ENCODE results near the gene TFPT. TPM values are rescaled to one million over a fixed set of nuclear protein-coding genes. Genes with fewer than 3 reads are reported as not detected.

The TFPT gene
- total RNA-seq, 2 experiments from 2014 or later, result 50.9 to 51.4 TPM

DNA sequence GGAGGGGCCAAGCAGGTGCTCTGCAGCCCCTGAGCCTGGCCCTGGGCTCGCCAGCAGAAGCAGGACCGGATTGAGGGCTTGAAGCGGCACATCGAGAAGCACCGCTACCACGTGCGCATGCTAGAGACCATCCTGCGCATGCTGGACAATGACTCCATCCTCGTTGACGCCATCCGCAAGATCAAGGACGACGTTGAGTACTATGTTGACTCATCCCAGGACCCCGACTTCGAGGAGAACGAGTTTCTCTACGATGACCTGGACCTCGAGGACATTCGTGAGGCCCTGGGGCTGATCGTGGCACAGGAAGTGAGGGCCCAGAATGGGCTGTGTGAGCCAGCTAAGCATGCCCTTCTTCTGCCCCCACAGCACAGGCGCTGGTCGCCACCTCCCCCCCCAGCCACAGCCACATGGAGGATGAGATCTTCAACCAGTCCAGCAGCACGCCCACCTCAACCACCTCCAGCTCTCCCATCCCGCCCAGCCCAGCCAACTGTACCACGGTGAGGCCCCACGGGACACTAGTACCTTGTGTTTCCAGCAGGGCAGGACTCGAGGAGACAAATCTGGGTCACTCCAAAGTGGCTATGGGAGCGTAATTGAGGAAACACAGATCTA, 30.2 kb upstream of the TFPT start:
- ChIA-PET CTCF (no interaction called here), POLR2A (interaction anchor here (1.5 kb wide), 1 partner anchor 14 kb away, joined by 3 read pairs; the partner anchor contains the start of gene LENG1)
- DNase-seq (no peak), ATAC-seq (no peak)
- no peak overlapping the region for H3K4me3 Mint-ChIP-seq
- H3K9me3 Mint-ChIP-seq (ENCODE audit: insufficient read depth), result no peaks in the 10 kb centered on the region
- H3K4me1 Mint-ChIP-seq (ENCODE audit: low read depth), result peaks cover 4% of the 10 kb centered on the region
- no peak overlapping the region for H3K27ac Mint-ChIP-seq
- peaks cover 73% of the 10 kb centered on the region for H3K36me3 Mint-ChIP-seq (ENCODE audit: low read depth)
- H3K27me3 Mint-ChIP-seq (ENCODE audit: low read depth), result no peaks in the 10 kb centered on the region

DNA sequence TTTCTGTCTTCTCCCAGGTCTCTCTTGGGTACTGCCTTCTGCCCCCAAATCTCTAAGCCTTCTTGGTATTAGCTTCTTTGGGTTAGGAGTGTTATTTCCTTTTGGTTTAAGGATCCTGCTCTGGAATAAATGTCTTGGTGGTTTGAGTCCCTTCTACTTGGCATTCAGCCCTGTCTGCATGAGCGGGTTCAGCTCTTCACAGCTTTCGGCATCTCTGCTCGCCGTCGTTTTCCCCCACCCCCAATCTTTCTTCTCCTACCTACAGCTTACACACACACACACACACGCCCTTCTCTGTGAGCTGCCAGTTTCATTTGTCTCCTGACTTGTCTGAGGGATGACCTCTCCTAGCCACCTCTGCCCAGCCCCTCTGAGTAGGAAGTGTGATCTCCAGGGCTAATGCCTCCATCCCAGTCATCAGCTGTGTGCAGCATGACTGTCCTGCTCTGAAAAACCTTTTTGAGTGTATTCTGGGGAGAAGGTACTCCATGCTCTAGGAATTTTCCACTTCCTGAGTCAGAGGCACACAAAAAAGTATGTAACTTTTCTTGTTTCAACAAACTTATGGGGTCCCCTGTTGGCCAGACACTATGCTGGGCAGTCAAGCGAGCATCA, 26.8 kb upstream of the TFPT start:
- ATAC-seq (no peak), DNase-seq (no peak)
- Mint-ChIP-seq H3K9me3 (ENCODE audit: insufficient read depth) (no peaks in the 10 kb centered on the region), H3K4me1 (ENCODE audit: low read depth) (peaks cover 26% of the 10 kb centered on the region), H3K27me3 (ENCODE audit: low read depth) (no peaks in the 10 kb centered on the region), H3K36me3 (ENCODE audit: low read depth) (peaks cover 64% of the 10 kb centered on the region), H3K27ac (no peak overlapping the region), H3K4me3 (no peak overlapping the region)
- POLR2A ChIA-PET, result interaction anchor here (1.5 kb wide), 1 partner anchor 17 kb away, joined by 7 read pairs; the partner anchor contains the start of gene LENG1
- CTCF ChIA-PET, result no interaction called here

DNA sequence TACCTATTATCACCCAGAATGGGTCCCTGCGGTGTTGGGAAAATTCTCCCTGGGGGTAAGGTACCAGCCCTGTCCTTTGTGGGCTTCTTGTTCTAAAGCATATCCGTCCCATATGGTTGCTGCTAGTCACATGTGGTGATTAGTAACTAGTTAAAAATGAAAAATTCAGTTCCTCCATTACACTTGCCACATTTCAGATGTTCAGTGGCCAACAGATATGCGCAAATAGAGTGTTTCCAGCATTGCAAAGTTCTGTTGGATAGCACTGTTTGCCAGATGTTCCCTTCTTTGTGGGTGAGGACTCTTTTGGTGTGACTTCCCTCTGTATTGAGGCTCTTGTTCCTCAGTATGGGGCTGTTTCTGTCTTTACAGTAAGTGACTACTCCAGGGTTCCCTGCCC, 25.9 kb upstream of the TFPT start:
- Mint-ChIP-seq H3K4me3 (no peak overlapping the region), H3K36me3 (ENCODE audit: low read depth) (peaks cover 56% of the 10 kb centered on the region), H3K27me3 (ENCODE audit: low read depth) (no peaks in the 10 kb centered on the region), H3K27ac (no peak overlapping the region), H3K9me3 (ENCODE audit: insufficient read depth) (no peaks in the 10 kb centered on the region), H3K4me1 (ENCODE audit: low read depth) (peaks cover 31% of the 10 kb centered on the region)
- CTCF ChIA-PET, result interaction anchor here (1.2 kb wide), 1 partner anchor 19 kb away, joined by 3 read pairs; the partner anchor contains the start of gene LENG1
- POLR2A ChIA-PET, result interaction anchor here (1.5 kb wide), 1 partner anchor 18 kb away, joined by 7 read pairs; the partner anchor contains the start of gene LENG1
- ATAC-seq, result no peak
- no peak for DNase-seq

DNA sequence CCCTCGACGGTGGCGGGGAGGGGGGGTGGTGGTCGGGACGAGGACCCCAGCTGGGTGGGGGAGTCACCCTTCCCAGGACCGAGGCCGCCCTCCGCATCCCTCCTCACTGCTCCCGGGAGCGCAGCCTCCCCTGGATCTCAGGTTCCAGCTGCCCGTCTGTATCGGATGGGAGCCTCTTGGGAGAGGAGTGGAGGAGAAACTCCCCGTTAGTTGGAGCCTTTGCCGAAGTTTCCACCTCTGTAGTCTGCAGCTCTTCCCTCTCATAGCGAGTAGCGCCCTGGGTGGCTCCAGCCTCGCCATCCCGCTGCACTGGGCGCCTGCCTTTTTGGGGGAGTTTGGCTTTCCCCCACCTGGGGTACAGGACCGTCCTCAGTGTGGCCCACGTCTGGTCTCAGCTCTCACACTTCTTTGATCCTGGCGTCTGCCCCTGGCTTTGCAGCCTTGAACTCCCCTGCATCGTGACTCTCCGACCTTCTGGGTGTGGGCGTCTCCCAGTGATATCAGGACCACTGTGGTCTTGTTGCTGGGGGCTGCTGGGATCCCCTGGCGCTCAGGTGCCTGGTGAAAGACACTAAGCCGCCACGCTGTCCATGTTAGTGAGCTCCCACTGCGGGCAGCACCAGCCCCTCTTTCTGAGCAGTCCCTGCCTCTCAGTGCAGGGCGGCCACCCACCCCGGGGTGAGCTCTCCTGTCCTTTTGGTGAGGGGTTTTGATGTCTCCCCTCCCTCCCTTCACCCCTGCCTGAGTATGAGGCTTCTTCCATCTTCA, 23.2 kb upstream of the TFPT start:
- H3K4me3 Mint-ChIP-seq, result peak overlapping the region; percentile 84
- peak overlapping the region; percentile 87 for H3K27ac Mint-ChIP-seq
- H3K9me3 Mint-ChIP-seq (ENCODE audit: insufficient read depth), result no peaks in the 10 kb centered on the region
- POLR2A ChIA-PET, result interaction anchor here (0.6 to 2.5 kb wide), 6 partner anchors 19 to 1439 kb away, joined by 3 to 20 read pairs (median 4); partner anchors contain the start of genes LENG1, PRPF31 and TFPT
- H3K27me3 Mint-ChIP-seq (ENCODE audit: low read depth), result no peaks in the 10 kb centered on the region
- peaks cover 39% of the 10 kb centered on the region for H3K36me3 Mint-ChIP-seq (ENCODE audit: low read depth)
- DNase-seq, result no peak
- ATAC-seq, result no peak
- CTCF ChIA-PET, result interaction anchor here (1.2 kb wide), 1 partner anchor 20 kb away, joined by 4 read pairs; the partner anchor contains the start of gene LENG1
- H3K4me1 Mint-ChIP-seq (ENCODE audit: low read depth), result peaks cover 45% of the 10 kb centered on the region

DNA sequence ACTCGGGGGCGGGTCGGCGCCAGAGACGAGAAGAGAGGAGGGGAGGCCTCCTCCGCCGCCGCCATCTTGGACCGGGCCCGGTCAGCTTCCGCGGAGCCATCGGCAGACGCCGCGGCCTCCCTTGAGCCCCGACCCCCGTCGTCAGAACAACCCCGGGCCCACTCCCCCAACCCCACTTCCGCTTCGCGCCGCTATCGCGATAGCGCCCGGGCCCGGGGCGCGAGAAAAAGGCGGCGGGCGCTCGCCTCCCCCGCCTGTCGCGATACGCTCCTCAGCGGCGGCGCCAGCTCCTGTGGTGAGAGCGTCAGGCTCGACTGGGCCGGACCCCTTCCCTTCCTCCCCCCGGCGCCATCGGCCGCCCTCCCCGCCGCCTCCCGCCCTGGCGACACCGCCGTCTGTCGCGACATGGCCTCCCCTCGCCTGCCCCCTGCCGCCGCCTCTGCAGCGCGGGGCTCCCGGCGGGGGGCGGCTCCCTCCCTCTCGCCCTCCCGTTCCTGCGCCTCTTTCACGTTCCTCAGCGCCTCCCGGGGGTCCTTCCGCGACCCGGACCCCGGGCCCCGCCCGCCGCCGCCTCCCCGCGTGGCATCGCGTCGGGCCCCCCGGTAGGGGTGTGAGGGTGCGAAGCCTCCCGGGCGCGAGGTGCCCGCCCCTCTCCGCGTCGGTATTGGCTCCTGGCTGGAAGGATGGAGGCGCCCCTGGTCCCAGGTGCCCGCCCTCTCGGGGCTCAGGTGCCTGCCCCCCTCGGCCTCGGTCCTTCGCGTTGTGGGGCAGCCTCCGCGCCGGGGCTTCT, 22.4 kb upstream of the TFPT start, which contains the start of gene CNOT3:
Gene CNOT3 (plus strand): TSS at position 64 of the 790 bp plus-strand sequence. CDS start 5,217 bp downstream, outside the sequence.
- CTCF ChIA-PET, result interaction anchor here (1.0 to 2.2 kb wide), 11 partner anchors 17 to 1516 kb away, joined by 3 to 7 read pairs (median 4); partner anchors contain the start of genes LENG1 and MBOAT7
- peaks cover 32% of the 10 kb centered on the region for H3K36me3 Mint-ChIP-seq (ENCODE audit: low read depth)
- H3K27me3 Mint-ChIP-seq (ENCODE audit: low read depth), result no peaks in the 10 kb centered on the region
- H3K9me3 Mint-ChIP-seq (ENCODE audit: insufficient read depth), result no peaks in the 10 kb centered on the region
- POLR2A ChIA-PET, result interaction anchor here (0.5 to 2.5 kb wide), 10 partner anchors 10 to 1516 kb away, joined by 3 to 20 read pairs (median 4); partner anchors contain the start of genes LENG1, MYADM, PRPF31 and TFPT
- peak; percentile 44 for DNase-seq
- peaks cover 45% of the 10 kb centered on the region for H3K4me1 Mint-ChIP-seq (ENCODE audit: low read depth)
- H3K4me3 Mint-ChIP-seq, result peak within 1 kb of the TSS; percentile 84
- ATAC-seq, result no peak
- peak within 1 kb of the TSS; percentile 92 for H3K27ac Mint-ChIP-seq

DNA sequence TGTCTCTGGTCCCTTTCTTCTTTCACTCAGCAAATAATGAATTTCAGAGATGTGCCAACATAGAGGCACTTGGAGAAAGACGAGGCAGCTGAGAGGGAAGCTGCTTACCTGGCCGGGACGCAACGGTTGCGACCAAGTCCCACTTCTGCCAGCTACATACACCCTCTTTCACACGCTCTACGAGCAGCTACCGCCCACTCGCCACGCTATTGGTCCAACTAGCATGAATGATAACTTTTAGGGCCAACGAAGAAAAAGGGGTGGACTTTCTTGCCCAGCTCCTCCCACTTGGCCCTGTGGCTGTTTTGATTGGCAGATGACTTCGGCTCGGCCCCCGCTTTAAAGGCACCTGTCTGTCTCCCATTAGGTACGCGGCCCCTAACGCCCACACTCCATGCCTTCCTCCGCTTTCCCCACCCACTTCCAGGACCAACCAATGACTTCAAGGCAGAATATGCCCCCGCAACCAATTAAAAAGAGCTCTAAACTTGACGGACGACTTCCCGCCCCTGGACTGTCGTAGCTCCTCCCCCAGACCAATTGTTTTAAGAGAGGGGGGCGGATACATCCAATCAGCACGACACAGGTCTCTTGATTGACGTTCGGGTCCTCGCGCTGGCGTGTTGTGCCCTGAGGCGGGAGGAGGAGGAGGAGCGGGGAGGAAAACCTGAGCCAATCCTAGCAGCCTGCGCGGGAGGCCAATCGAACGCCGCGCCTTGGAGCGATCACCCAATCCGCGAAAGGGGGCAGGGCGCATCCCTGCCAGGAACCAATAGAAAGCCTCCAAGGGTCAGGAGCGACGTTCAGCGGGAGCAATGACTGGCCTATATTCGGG, 21.6 kb upstream of the TFPT start:
- DNase-seq (peak; percentile 100), ATAC-seq (peak; percentile 88)
- Mint-ChIP-seq H3K27me3 (ENCODE audit: low read depth) (no peaks in the 10 kb centered on the region), H3K9me3 (ENCODE audit: insufficient read depth) (no peaks in the 10 kb centered on the region), H3K4me1 (ENCODE audit: low read depth) (peaks cover 45% of the 10 kb centered on the region), H3K36me3 (ENCODE audit: low read depth) (peaks cover 24% of the 10 kb centered on the region), H3K27ac (peak overlapping the region; percentile 92), H3K4me3 (peak overlapping the region; percentile 84)
- CTCF ChIA-PET, result interaction anchor here (1.0 to 2.2 kb wide), 13 partner anchors 14 to 1517 kb away, joined by 3 to 7 read pairs (median 3); partner anchors contain the start of genes LENG1, MBOAT7, PRPF31 and TFPT
- POLR2A ChIA-PET, result interaction anchor here (0.5 to 2.3 kb wide), 13 partner anchors 11 to 1517 kb away, joined by 3 to 20 read pairs (median 3); partner anchors contain the start of genes LENG1, MYADM, PRPF31 and TFPT

DNA sequence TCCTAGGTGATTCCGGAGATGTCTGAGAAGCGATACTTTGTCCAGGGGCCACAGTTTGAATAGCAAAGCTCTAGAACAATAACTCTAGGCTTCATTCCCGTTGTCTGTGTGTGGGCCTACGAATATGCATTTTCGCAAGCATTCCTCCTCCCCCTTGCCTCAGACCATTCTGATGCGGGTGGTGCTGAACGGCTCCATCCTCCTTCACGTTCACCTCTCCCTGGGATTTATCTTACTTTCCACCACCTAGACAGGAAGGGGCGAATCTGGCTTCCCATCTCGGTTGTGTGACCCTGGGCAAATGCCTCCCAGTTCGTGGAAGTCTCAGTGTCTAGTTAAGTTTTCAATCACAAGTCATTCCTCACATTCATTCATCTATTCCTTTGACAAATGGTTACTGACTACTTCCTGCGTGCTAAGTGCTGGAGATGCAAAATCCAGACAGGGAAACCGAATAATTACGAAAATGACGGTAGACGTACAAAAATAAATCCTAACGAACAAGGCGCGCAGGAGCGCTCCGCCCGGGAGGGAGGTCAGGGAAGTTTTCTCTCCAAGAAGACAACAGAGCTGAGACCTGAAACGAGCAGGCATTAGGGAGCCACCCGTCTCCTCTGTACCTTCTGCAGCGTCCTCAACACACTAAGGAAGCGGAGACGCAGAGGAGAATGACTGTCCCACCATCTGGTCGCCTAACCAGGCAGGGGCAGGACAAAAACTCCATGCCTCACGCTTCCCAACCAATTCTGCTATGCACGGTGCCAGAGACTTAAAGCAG, 20.8 kb upstream of the TFPT start:
- H3K27ac Mint-ChIP-seq, result peak overlapping the region; percentile 92
- H3K36me3 Mint-ChIP-seq (ENCODE audit: low read depth), result peaks cover 25% of the 10 kb centered on the region
- POLR2A ChIA-PET, result interaction anchor here (0.8 to 2.3 kb wide), 9 partner anchors 12 to 65 kb away, joined by 3 to 20 read pairs (median 4); partner anchors contain the start of genes LENG1, PRPF31 and TFPT
- no peak for ATAC-seq
- peak overlapping the region; percentile 84 for H3K4me3 Mint-ChIP-seq
- H3K9me3 Mint-ChIP-seq (ENCODE audit: insufficient read depth), result no peaks in the 10 kb centered on the region
- DNase-seq, result no peak
- H3K4me1 Mint-ChIP-seq (ENCODE audit: low read depth), result peaks cover 45% of the 10 kb centered on the region
- H3K27me3 Mint-ChIP-seq (ENCODE audit: low read depth), result no peaks in the 10 kb centered on the region
- CTCF ChIA-PET, result interaction anchor here (1.0 to 2.2 kb wide), 11 partner anchors 14 to 253 kb away, joined by 3 to 7 read pairs (median 3); partner anchors contain the start of genes LENG1, PRPF31 and TFPT

DNA sequence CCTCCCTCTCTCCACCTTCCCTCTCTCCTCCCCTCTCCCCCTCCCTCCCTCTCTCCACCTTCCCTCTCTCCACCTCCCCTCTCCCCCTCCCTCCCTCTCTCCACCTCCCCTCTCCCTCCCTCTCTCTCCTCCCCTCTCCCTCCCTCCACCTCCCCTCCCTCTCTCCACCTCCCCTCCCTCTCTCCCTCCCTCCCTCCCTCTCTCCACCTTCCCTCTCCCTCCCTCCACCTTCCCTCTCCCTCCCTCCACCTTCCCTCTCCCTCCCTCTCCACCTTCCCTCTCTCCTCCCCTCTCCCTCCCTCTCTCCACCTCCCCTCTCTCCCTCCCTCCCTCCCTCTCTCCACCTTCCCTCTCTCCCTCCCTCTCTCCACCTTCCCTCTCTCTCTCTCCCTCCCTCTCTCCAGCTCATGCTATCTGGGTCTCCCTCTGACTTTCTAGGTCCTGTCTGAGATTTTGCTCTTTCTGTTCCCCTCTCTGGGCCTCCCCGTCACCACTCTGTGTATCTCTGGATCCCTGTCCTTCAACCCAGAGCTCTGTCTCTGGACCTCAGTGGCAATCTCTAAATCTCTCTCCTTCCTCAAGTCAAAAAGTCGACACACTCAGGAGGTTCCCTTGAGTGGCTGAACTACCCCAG, 18.6 kb upstream of the TFPT start:
- peaks cover 25% of the 10 kb centered on the region for H3K4me1 Mint-ChIP-seq (ENCODE audit: low read depth)
- ATAC-seq (no peak), DNase-seq (no peak)
- no peaks in the 10 kb centered on the region for H3K9me3 Mint-ChIP-seq (ENCODE audit: insufficient read depth)
- CTCF ChIA-PET, result no interaction called here
- no peak overlapping the region for H3K4me3 Mint-ChIP-seq
- H3K27ac Mint-ChIP-seq, result peak overlapping the region; percentile 76
- POLR2A ChIA-PET, result no interaction called here
- H3K27me3 Mint-ChIP-seq (ENCODE audit: low read depth), result no peaks in the 10 kb centered on the region
- H3K36me3 Mint-ChIP-seq (ENCODE audit: low read depth), result peaks cover 16% of the 10 kb centered on the region

DNA sequence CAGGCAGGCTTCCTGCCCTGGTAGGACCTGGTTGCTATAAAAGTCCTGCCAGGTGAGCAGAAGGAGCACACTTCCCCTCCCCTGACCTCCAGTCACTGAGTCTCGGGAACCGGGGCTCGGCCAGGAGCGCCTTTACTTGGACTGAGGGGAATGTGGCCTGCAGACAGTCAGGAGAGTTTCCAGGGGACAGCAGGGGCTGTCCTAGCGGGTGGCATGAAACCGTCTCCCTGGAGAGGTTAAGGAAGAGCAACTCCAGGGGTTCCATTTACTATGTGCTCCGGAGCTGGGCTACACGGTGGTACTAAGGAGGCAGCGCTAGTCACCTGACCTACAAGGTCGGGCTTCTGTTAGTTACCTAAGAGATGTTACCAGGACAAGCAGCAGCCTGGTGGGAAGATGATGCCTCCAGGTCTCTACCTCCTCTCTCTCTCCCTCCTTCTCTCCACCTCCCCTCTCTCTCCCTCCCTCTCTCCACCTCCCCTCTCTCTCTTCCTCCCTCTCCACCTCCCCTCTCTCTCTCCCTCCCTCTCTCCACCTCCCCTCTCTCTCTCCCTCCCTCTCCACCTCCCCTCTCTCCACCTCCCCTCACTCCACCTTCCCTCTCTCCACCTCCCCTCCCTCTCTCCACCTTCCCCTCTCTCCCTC, 18.0 kb upstream of the TFPT start:
- Mint-ChIP-seq H3K4me1 (ENCODE audit: low read depth) (peaks cover 19% of the 10 kb centered on the region), H3K27me3 (ENCODE audit: low read depth) (no peaks in the 10 kb centered on the region), H3K27ac (no peak overlapping the region), H3K4me3 (no peak overlapping the region), H3K9me3 (ENCODE audit: insufficient read depth) (no peaks in the 10 kb centered on the region), H3K36me3 (ENCODE audit: low read depth) (peaks cover 14% of the 10 kb centered on the region)
- peak; percentile 41 for DNase-seq
- POLR2A ChIA-PET, result no interaction called here
- CTCF ChIA-PET, result no interaction called here
- no peak for ATAC-seq

Measured in activated CD8-positive, alpha-beta T cell treated with anti-CD3 and anti-CD28 coated beads, Interleukin-2, amount 10 ng/mL, durations not matched to agents 7 days and 5 days (primary cell).